ENCODE measurements around the gene TRIB2. TPM values are rescaled to one million over a fixed set of nuclear protein-coding genes. Genes with fewer than 3 reads are reported as not detected.

The TRIB2 gene
- total RNA-seq, 4 donors from 2014 or later, result 22.7 to 54.2 (median 32.3) TPM

DNA sequence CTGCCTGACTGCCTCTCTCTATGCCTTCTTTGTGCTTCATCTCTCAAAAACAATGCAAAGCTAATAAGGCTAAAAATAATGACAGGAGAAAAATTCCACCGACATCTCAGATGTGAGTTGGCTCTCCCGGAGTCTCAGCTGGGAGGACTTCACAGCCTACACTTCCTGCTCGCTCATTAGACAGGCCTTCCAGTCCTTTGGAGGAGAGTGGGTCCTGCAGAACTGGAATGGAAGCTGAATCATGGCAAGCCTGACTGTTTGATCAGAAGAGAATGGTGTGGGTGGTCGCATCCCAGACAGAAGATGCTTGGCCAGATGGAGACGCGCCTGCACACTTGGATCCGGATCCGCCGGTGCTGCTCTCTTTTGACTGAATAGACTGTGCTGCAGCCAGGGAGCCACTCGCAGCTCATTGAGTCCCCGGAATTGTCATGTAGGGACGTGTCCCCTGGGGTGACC is 49.7 kb downstream of the TRIB2 start:
- H3K27ac ChIP-seq, result no peak overlapping the region
- H3K9me3 ChIP-seq, result no peaks in the 10 kb centered on the region
- no peak for ATAC-seq
- no peak for TF ChIP-seq POLR2AphosphoS5 (IDR thresholded peaks at IDR 0.05)
- TF ChIP-seq, protein P1, sequence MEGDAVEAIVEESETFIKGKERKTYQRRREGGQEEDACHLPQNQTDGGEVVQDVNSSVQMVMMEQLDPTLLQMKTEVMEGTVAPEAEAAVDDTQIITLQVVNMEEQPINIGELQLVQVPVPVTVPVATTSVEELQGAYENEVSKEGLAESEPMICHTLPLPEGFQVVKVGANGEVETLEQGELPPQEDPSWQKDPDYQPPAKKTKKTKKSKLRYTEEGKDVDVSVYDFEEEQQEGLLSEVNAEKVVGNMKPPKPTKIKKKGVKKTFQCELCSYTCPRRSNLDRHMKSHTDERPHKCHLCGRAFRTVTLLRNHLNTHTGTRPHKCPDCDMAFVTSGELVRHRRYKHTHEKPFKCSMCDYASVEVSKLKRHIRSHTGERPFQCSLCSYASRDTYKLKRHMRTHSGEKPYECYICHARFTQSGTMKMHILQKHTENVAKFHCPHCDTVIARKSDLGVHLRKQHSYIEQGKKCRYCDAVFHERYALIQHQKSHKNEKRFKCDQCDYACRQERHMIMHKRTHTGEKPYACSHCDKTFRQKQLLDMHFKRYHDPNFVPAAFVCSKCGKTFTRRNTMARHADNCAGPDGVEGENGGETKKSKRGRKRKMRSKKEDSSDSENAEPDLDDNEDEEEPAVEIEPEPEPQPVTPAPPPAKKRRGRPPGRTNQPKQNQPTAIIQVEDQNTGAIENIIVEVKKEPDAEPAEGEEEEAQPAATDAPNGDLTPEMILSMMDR (IDR thresholded peaks at IDR 0.05), result no peak
- TF ChIP-seq POLR2A (IDR thresholded peaks at IDR 0.05), result no peak
- no peak for TF ChIP-seq EP300 (IDR thresholded peaks at IDR 0.05)
- peaks cover 0 to 13% (median 0%) of the 10 kb centered on the region in 3 donors for H3K4me1 ChIP-seq
- no peaks in the 10 kb centered on the region for H3K27me3 ChIP-seq
- no peak overlapping the region for H3K4me3 ChIP-seq
- 68 to 90% methylated on average over 2 to 3 of the region's 12 CpGs for WGBS, 2 donors (ENCODE audit: low coverage in 1 of 2)
- H3K36me3 ChIP-seq, result no peaks in the 10 kb centered on the region

DNA sequence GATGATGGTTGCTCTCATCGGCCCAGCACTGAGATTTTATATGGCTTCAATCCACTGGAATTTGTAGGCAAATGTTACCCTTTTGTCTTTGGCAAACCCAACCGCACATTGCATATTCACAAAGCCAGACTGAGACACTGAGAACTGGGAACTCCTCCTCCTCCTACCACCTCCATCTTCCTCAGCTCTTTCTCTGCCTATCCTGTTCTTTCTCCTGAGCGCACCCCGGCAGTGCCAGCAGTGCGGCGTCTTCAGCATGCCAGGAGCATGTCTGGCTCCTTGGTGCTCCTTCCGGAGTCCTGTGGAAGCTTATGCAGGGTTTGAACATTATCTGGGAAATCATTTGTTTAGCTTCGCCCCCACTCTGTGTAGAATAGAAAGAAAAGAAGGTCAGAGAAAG is 50.8 kb downstream of the TRIB2 start:
- Histone ChIP-seq H3K27me3 (no peaks in the 10 kb centered on the region), H3K9me3 (no peaks in the 10 kb centered on the region), H3K27ac (no peak overlapping the region), H3K4me1 (peaks cover 0 to 13% (median 0%) of the 10 kb centered on the region in 3 donors), H3K36me3 (no peaks in the 10 kb centered on the region), H3K4me3 (no peak overlapping the region)
- WGBS, 2 donors (ENCODE audit: low coverage in 1 of 2), result 99 to 100% methylated on average over 3 to 7 of the region's 8 CpGs
- no peak for ATAC-seq
- TF ChIP-seq POLR2A (IDR thresholded peaks at IDR 0.05) (no peak), POLR2AphosphoS5 (IDR thresholded peaks at IDR 0.05) (no peak), EP300 (IDR thresholded peaks at IDR 0.05) (no peak)
- TF ChIP-seq, protein P1 (IDR thresholded peaks at IDR 0.05), result no peak

DNA sequence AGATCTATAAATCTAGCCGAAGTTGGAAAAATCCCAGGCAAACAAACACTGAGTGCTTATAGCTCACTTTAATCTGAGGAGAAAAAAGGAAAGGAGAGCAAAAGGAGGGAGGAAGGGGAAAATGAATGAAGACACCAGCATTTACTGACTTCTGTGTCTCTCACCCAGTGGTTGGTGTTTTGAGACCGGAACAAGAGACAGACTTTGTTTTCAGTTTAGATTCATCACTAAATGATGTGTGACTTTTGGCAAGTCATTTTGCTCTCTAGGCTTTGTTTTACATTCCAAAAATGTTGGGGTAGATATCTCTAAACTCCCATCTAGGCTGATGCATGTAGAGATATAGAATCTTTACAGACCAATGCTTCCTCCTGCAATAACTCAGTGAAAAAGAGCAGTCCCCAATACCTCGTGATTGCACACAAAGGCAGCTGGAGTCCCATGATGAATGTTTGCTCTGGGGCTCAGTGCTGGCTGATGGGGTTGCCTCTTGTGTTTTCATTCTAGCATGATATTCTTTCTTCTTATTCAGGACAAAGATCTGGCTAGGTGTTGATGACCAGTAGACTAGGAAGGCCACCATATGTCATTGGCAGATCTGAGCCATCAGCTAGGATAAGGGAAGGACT is 51.4 kb downstream of the TRIB2 start:
- no peak for ATAC-seq
- Histone ChIP-seq H3K27ac (no peak overlapping the region), H3K9me3 (no peaks in the 10 kb centered on the region), H3K36me3 (no peaks in the 10 kb centered on the region), H3K4me3 (no peak overlapping the region), H3K4me1 (peaks cover 0 to 11% (median 0%) of the 10 kb centered on the region in 3 donors), H3K27me3 (no peaks in the 10 kb centered on the region)
- TF ChIP-seq POLR2AphosphoS5 (IDR thresholded peaks at IDR 0.05), result no peak
- TF ChIP-seq POLR2A (IDR thresholded peaks at IDR 0.05), result no peak
- TF ChIP-seq EP300 (IDR thresholded peaks at IDR 0.05), result no peak
- TF ChIP-seq, protein P1 (IDR thresholded peaks at IDR 0.05), result no peak
- WGBS, 2 donors (ENCODE audit: low coverage in 1 of 2), result 80 to 100% methylated on average over 1 to 3 of the region's 3 CpGs

DNA sequence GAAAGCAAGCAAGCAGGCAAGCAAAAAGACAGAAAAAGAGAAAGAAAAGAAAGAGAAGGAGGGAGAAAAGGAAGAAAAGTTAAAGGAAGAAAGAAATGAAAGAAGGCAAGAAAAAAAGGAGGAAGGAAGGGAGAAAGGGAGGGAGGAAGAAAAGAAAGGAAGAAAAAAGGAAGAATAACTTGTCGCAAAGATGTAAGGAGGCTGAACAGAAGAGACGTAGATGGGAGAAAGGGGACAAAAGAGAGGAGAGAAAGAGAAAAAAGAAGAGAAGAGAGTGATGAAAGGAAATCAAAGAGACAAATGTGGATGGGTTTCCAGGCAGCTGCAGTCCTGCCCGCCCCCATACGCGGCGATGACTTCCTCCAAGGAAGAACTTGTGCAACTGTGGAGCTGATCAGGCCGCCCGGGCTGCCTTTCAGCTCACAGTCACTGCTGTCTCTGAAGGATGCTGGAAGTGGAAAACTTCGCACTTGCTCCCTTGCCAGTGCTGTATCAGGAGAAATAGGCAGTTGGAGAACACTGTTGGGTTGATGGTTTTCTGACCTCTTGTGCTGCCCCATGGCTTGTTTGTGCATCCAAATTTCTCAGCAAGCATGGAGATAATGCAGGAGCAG is 52.9 kb downstream of the TRIB2 start:
- no peak for ATAC-seq
- H3K4me1 ChIP-seq, result no peaks in the 10 kb centered on the region
- TF ChIP-seq POLR2AphosphoS5 (IDR thresholded peaks at IDR 0.05), result no peak
- no peak for TF ChIP-seq EP300 (IDR thresholded peaks at IDR 0.05)
- no peak for TF ChIP-seq POLR2A (IDR thresholded peaks at IDR 0.05)
- TF ChIP-seq, protein P1 (IDR thresholded peaks at IDR 0.05), result no peak
- 62 to 71% methylated on average over 7 to 8 of the region's 9 CpGs for WGBS, 2 donors (ENCODE audit: low coverage in 1 of 2)
- H3K9me3 ChIP-seq, result no peaks in the 10 kb centered on the region
- no peaks in the 10 kb centered on the region for H3K36me3 ChIP-seq
- H3K27ac ChIP-seq, result no peak overlapping the region
- H3K27me3 ChIP-seq, result no peaks in the 10 kb centered on the region
- H3K4me3 ChIP-seq, result no peak overlapping the region
